Activated CD8-positive, alpha-beta T cell treated with anti-CD3 and anti-CD28 coated beads for 36 hours (primary cell): ENCODE results near the gene PHKA1. TPM values are rescaled to one million over a fixed set of nuclear protein-coding genes. Genes with fewer than 3 reads are reported as not detected.

Source experiments
- ATAC-seq: fragments of 200-7000 bp; cut with Tn5 transposase; one replicate; pipeline ENCODE4 v1.10.0; 2021; ENCODE audit warnings: mild to moderate bottlenecking, moderate library complexity
- CTCF ChIA-PET: fragments of 350-600 bp; sonication (Branson Sonifier 250); formaldehyde crosslinking; loops from one replicate; lab custom pipeline; 2021; ENCODE audit warnings: antibody characterized with exemption; lab: Charles Lee
- POLR2A ChIA-PET: fragments of 350-600 bp; sonication (Branson Sonifier 250); formaldehyde crosslinking; loops from one replicate; lab custom pipeline; 2021; ENCODE audit warnings: antibody characterized with exemption; lab: Charles Lee
- DNase-seq: peaks from one replicate; pipeline ENCODE4 v3.0.0-alpha.2; 2020
- H3K27ac Mint-ChIP-seq: one replicate; pipeline ENCODE4 v1.8.0; 2021; ENCODE audit warnings: mild to moderate bottlenecking, mixed read lengths
- H3K27me3 Mint-ChIP-seq: one replicate; pipeline ENCODE4 v1.8.0; 2021; ENCODE audit warnings: mixed read lengths
- H3K36me3 Mint-ChIP-seq: one replicate; pipeline ENCODE4 v1.8.0; 2021; ENCODE audit warnings: low read depth, mixed read lengths
- H3K4me1 Mint-ChIP-seq: one replicate; pipeline ENCODE4 v1.8.0; 2021; ENCODE audit warnings: low read depth, mixed read lengths
- H3K4me3 Mint-ChIP-seq: one replicate; pipeline ENCODE4 v1.8.0; 2021; ENCODE audit warnings: mild to moderate bottlenecking, moderate library complexity, mixed read lengths
- H3K9me3 Mint-ChIP-seq: one replicate; pipeline ENCODE4 v1.8.0; 2021; ENCODE audit warnings: mixed read lengths
- CTCF ChIP-seq: fragments of 200-600 bp; IDR thresholded peaks from one replicate; pipeline ENCODE4 v1.8.0; 2022; ENCODE audit warnings: antibody characterized with exemption, mild to moderate bottlenecking
- intact Hi-C: fragments of 100-400 bp; cut with micrococcal nuclease; formaldehyde crosslinking; loops from one replicate; pipeline ENCODE4 v1.10.0; 2022
- total RNA-seq, 2 experiments: library from RNA; stranded (reverse); gene quantifications; one replicate each; pipeline ENCODE4 v1.2.3, GENCODE V29; 2021

The PHKA1 gene
- total RNA-seq, 2 experiments from 2014 or later: 6.9 to 8.0 TPM

DNA sequence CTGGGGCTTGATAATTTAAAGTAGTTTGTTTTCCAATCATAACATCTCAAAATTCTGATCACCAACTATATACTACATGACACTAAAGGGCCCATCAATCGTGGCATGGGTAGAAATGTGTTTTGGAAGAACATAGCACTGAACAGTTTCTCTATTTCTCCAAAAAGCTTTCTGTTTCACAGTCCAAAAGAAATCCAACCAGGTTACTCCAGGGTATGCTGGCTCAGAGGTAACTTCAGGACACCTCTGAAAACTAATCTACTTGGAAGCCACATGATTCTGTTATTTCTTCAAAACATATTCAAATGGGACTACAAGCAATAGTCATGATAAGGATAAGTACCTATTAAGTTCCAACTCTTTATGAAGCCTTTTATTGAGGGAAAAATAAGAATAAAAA is 8.3 kb downstream of the PHKA1 start:
- peaks cover 2% of the 10 kb centered on the region for H3K4me1 Mint-ChIP-seq
- CTCF ChIA-PET: no interaction called here
- H3K9me3 Mint-ChIP-seq: no peaks in the 10 kb centered on the region
- TF ChIP-seq CTCF: no peak
- no peak overlapping the region for H3K4me3 Mint-ChIP-seq
- H3K36me3 Mint-ChIP-seq: peaks cover 16% of the 10 kb centered on the region
- no peaks in the 10 kb centered on the region for H3K27me3 Mint-ChIP-seq
- POLR2A ChIA-PET: no interaction called here
- ATAC-seq: no peak
- intact Hi-C loops: no loop called here
- no peak for DNase-seq
- no peak overlapping the region for H3K27ac Mint-ChIP-seq

DNA sequence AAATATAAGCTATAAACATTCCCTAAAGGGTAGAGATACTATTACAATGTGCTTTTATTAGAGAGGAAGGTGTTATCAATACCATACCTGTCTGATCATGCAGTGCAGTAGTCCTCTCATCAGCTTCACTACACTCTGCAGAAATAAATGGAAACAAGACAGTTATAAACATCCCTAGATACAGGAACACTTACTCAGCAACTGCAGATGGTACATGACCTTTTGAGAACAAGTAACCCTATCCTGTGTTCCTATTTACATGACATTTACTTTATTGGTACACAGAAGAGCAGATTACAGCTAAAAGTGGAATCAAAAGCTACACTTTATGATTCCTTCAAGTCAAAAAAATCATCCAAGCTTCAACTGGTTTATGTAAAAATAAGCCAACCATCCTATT is 9.0 kb downstream of the PHKA1 start:
- ChIA-PET POLR2A (no interaction called here), CTCF (no interaction called here)
- Mint-ChIP-seq H3K27ac (no peak overlapping the region), H3K4me3 (no peak overlapping the region), H3K27me3 (no peaks in the 10 kb centered on the region), H3K4me1 (peaks cover 2% of the 10 kb centered on the region), H3K9me3 (no peaks in the 10 kb centered on the region), H3K36me3 (peaks cover 16% of the 10 kb centered on the region)
- intact Hi-C loops: no loop called here
- ATAC-seq: no peak
- TF ChIP-seq CTCF: no peak
- DNase-seq: no peak

GRCh38 chrX:72694170-72694569 is 19.9 kb downstream of the PHKA1 start:
- CTCF ChIA-PET: no interaction called here

DNA sequence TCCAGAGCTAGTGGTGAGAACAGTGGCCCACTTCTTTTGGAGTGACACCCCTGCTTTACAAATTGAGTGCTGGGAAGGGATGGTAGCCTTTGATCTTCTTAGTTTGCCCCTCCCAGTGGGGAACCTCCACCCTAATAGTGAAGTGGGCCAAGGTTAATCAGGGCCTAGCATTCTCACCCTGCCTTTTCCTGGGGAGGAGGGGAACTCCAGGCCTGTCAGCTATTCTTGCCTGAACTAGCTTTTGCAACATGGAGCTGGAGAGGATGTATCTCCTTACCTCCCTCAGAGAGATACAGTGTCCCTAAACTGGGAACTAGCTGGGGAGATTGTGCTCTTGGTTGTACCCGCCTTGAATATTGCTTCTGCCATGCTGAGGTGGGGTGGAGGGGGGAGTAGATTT is 20.6 kb downstream of the PHKA1 start:
- Mint-ChIP-seq H3K4me3 (no peak overlapping the region), H3K9me3 (no peaks in the 10 kb centered on the region), H3K36me3 (peaks cover 5% of the 10 kb centered on the region), H3K27me3 (no peaks in the 10 kb centered on the region), H3K4me1 (no peaks in the 10 kb centered on the region), H3K27ac (no peak overlapping the region)
- ChIA-PET CTCF (no interaction called here), POLR2A (no interaction called here)
- no peak for TF ChIP-seq CTCF
- intact Hi-C loops: no loop called here
- ATAC-seq (no peak), DNase-seq (no peak)

More at GRCh38 chrX:72694170-72694569, 19.9 kb downstream of the PHKA1 start:
- TF ChIP-seq CTCF: no peak
- no peaks in the 10 kb centered on the region for H3K4me1 Mint-ChIP-seq
- no peak for ATAC-seq
- POLR2A ChIA-PET: no interaction called here
- H3K9me3 Mint-ChIP-seq: no peaks in the 10 kb centered on the region
- intact Hi-C loops: no loop called here
- H3K4me3 Mint-ChIP-seq: no peak overlapping the region
- no peak for DNase-seq
- peaks cover 5% of the 10 kb centered on the region for H3K36me3 Mint-ChIP-seq
- no peaks in the 10 kb centered on the region for H3K27me3 Mint-ChIP-seq
- H3K27ac Mint-ChIP-seq: no peak overlapping the region

- TF ChIP-seq CTCF: no peak
- Mint-ChIP-seq H3K27ac (no peak overlapping the region), H3K36me3 (peaks cover 4% of the 10 kb centered on the region), H3K27me3 (no peaks in the 10 kb centered on the region), H3K9me3 (no peaks in the 10 kb centered on the region), H3K4me1 (peaks cover 7% of the 10 kb centered on the region), H3K4me3 (no peak overlapping the region)
- POLR2A ChIA-PET: no interaction called here
- CTCF ChIA-PET: no interaction called here
- no peak for DNase-seq
- ATAC-seq: no peak
- intact Hi-C loops: no loop called here
Measured at GRCh38 chrX:72687396-72687795, 26.7 kb downstream of the PHKA1 start.
